Measurements from ENCODE around the gene TDRD7.

DNA sequence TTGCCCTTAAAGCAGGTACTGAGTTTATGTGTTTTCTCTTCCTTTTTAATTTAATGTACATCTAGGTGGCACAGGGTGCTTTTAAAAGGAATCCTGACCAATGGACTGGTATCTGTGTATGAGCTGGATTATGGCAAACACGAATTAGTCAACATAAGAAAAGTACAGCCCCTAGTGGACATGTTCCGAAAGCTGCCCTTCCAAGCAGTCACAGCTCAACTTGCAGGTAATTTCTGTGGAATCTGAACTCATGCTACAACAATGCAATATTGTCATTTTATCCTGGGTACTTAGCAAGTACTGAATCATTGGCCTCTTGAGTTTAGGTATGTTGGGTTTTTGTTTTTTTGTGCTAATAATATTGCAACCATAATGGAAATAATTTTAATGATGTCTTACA, 75.2 kb downstream of the TDRD7 start:
- TF ChIP-seq, protein P1, sequence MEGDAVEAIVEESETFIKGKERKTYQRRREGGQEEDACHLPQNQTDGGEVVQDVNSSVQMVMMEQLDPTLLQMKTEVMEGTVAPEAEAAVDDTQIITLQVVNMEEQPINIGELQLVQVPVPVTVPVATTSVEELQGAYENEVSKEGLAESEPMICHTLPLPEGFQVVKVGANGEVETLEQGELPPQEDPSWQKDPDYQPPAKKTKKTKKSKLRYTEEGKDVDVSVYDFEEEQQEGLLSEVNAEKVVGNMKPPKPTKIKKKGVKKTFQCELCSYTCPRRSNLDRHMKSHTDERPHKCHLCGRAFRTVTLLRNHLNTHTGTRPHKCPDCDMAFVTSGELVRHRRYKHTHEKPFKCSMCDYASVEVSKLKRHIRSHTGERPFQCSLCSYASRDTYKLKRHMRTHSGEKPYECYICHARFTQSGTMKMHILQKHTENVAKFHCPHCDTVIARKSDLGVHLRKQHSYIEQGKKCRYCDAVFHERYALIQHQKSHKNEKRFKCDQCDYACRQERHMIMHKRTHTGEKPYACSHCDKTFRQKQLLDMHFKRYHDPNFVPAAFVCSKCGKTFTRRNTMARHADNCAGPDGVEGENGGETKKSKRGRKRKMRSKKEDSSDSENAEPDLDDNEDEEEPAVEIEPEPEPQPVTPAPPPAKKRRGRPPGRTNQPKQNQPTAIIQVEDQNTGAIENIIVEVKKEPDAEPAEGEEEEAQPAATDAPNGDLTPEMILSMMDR (IDR thresholded peaks at IDR 0.05), result no peak
- no peak for TF ChIP-seq POLR2A (IDR thresholded peaks at IDR 0.05)
- TF ChIP-seq EP300 (IDR thresholded peaks at IDR 0.05), result no peak
